ENCODE data around the gene DNM3.

DNA sequence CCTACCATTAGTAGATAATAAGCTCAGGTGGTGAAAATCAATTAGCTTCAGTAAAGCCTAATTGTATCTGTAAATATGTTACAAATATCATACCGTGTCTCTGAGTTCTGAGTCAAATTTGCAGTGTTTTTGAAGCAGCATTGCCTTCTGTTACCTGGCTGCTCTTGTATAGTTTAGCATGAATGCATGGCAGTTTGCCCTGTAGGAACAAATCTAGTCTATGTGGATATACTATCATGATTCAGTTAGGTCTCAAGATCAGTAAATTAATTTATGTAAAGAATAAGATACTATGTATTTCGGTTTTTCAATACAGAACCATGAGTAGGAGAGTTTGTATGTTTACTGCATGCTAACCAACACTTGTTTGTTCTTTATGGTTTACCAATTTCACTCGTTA lies 338.6 kb downstream of the DNM3 start:
- TF ChIP-seq POLR2A (IDR thresholded peaks at IDR 0.05) = no peak
- TF ChIP-seq, protein P1, sequence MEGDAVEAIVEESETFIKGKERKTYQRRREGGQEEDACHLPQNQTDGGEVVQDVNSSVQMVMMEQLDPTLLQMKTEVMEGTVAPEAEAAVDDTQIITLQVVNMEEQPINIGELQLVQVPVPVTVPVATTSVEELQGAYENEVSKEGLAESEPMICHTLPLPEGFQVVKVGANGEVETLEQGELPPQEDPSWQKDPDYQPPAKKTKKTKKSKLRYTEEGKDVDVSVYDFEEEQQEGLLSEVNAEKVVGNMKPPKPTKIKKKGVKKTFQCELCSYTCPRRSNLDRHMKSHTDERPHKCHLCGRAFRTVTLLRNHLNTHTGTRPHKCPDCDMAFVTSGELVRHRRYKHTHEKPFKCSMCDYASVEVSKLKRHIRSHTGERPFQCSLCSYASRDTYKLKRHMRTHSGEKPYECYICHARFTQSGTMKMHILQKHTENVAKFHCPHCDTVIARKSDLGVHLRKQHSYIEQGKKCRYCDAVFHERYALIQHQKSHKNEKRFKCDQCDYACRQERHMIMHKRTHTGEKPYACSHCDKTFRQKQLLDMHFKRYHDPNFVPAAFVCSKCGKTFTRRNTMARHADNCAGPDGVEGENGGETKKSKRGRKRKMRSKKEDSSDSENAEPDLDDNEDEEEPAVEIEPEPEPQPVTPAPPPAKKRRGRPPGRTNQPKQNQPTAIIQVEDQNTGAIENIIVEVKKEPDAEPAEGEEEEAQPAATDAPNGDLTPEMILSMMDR (IDR thresholded peaks at IDR 0.05) = no peak
